H1 (cell line): Measurements from ENCODE around the gene AAMP. TPM values are rescaled to one million over a fixed set of nuclear protein-coding genes. Genes with fewer than 3 reads are reported as not detected.

ENCODE experiments used
- CTCF ChIA-PET: fragments of 300-600 bp; sonication (Branson Sonifier 250); formaldehyde crosslinking; loops from one replicate; lab custom pipeline; 2021; ENCODE audit not compliant: partially characterized antibody; lab: Charles Lee
- POLR2A ChIA-PET: fragments of 300-600 bp; sonication (Branson Sonifier 250); formaldehyde crosslinking; loops from one replicate; lab custom pipeline; 2021; ENCODE audit warnings: inconsistent platforms; ENCODE audit not compliant: partially characterized antibody; lab: Charles Lee
- DNase-seq, 2 experiments: peaks; one replicate each; pipeline versions ENCODE4 v3.0.0 to v3.0.0-alpha.2; 2010 to 2022; ENCODE audit warnings: low spot score in 2 of 2, low read depth in 1 of 2, mixed read lengths in 1 of 2
- FAIRE-seq: peaks from 2 replicates; lab custom pipeline; 2011; peaks lifted over from hg19 to GRCh38; lab: Jason Lieb, UNC
- H2AFZ ChIP-seq: 2 replicates; pipeline ENCODE4 v1.8.1; 2012; ENCODE audit warnings: low read length, inconsistent platforms
- H2AK5ac ChIP-seq: 2 replicates; pipeline ENCODE4 v1.6.1; 2013; ENCODE audit warnings: low read depth, low read length
- H2BK120ac ChIP-seq: replicated peaks from 2 replicates; pipeline ENCODE3; 2013; ENCODE audit warnings: low read depth, low read length, inconsistent platforms
- H2BK12ac ChIP-seq: 2 replicates; pipeline ENCODE4 v1.6.1; 2013; ENCODE audit warnings: low read depth, low read length
- H2BK15ac ChIP-seq: 2 replicates; pipeline ENCODE4 v1.6.1; 2013; ENCODE audit warnings: low read length
- H2BK20ac ChIP-seq: 2 replicates; pipeline ENCODE4 v1.6.1; 2013; ENCODE audit warnings: low read length
- H2BK5ac ChIP-seq: 2 replicates; pipeline ENCODE4 v1.6.1; 2013; ENCODE audit warnings: low read depth, low read length
- H3K14ac ChIP-seq: 2 replicates; pipeline ENCODE4 v1.6.1; 2013; ENCODE audit warnings: inconsistent platforms; ENCODE audit not compliant: insufficient read length
- H3K18ac ChIP-seq: 2 replicates; pipeline ENCODE4 v1.6.1; 2013; ENCODE audit warnings: low read length; ENCODE audit errors: extremely low read depth
- H3K23ac ChIP-seq: 2 replicates; pipeline ENCODE4 v1.6.1; 2013; ENCODE audit warnings: inconsistent platforms; ENCODE audit not compliant: insufficient read length
- H3K23me2 ChIP-seq: 2 replicates; pipeline ENCODE4 v1.6.1; 2013; ENCODE audit warnings: low read depth, low read length
- H3K27ac ChIP-seq: 2 replicates; pipeline ENCODE4 v1.6.1; 2011; ENCODE audit warnings: low read depth, low read length, inconsistent platforms
- H3K27me3 ChIP-seq, 4 experiments: replicated peaks in 1 of 4; 1 replicate in 1 of 4; 2 replicates in 3 of 4; pipeline versions ENCODE4 v1.6.1 to v1.8.1; 2011 to 2013; ENCODE audit warnings: low read length in 3 of 4, mild to moderate bottlenecking in 3 of 4, inconsistent platforms in 2 of 4, mixed read lengths in 2 of 4, moderate library complexity in 1 of 4; ENCODE audit not compliant: control insufficient read depth in 3 of 4, insufficient read depth in 3 of 4; ENCODE audit errors: extremely low read depth in 1 of 4
- H3K36me3 ChIP-seq, 4 experiments: 2 replicates each; pipeline versions ENCODE4 v1.6.1 to v1.8.1; 2011 to 2013; ENCODE audit warnings: mild to moderate bottlenecking in 4 of 4, low read length in 3 of 4, moderate library complexity in 2 of 4, control low read depth in 1 of 4, inconsistent platforms in 1 of 4; ENCODE audit not compliant: insufficient read depth in 4 of 4, control insufficient read depth in 2 of 4
- H3K4ac ChIP-seq: replicated peaks from 2 replicates; pipeline ENCODE3; 2013; ENCODE audit warnings: low read length, low read depth, mixed read lengths, inconsistent platforms; ENCODE audit not compliant: insufficient read length
- H3K4me1 ChIP-seq, 4 experiments: replicated peaks in 1 of 4; 1 replicate in 1 of 4; 2 replicates in 3 of 4; pipeline versions ENCODE4 v1.6.1 to v1.8.1; 2011 to 2013; ENCODE audit warnings: low read length in 3 of 4, inconsistent platforms in 2 of 4, mixed read lengths in 1 of 4; ENCODE audit not compliant: insufficient read depth in 4 of 4, control insufficient read depth in 3 of 4
- H3K4me2 ChIP-seq, 2 experiments: 2 replicates each; pipeline versions ENCODE4 v1.6.1 to v1.8.1; 2011 to 2013; ENCODE audit warnings: low read depth in 2 of 2, low read length in 2 of 2, control low read depth in 1 of 2, inconsistent platforms in 1 of 2, mild to moderate bottlenecking in 1 of 2; ENCODE audit not compliant: insufficient read depth in 1 of 2
- H3K4me3 ChIP-seq, 4 experiments: fragments of 200-600, 300-600 bp in 1 of 4; sonication (generic), shearing (Covaris generic), sonication (Bioruptor Twin) in 1 of 4; 2 replicates each; pipeline versions ENCODE4 v1.5.1 to v1.8.1; 2011 to 2016; ENCODE audit warnings: low read length in 4 of 4, low read depth in 3 of 4, control low read depth in 2 of 4, inconsistent platforms in 2 of 4, mild to moderate bottlenecking in 2 of 4, mixed read lengths in 1 of 4, moderate library complexity in 1 of 4; ENCODE audit not compliant: insufficient read depth in 2 of 4; ENCODE audit errors: extremely low read depth in 1 of 4
- H3K56ac ChIP-seq: replicated peaks from 2 replicates; pipeline ENCODE3; 2013; ENCODE audit warnings: low read depth, mild to moderate bottlenecking, mixed read lengths, low read length, inconsistent platforms; ENCODE audit not compliant: insufficient read length
- H3K79me1 ChIP-seq: 2 replicates; pipeline ENCODE4 v1.6.1; 2013; ENCODE audit warnings: low read depth, low read length, control low read depth
- H3K79me2 ChIP-seq, 2 experiments: 2 replicates each; pipeline versions ENCODE4 v1.6.1 to v1.8.1; 2012 to 2013; ENCODE audit warnings: low read length in 2 of 2, mild to moderate bottlenecking in 2 of 2, inconsistent platforms in 1 of 2; ENCODE audit not compliant: insufficient read depth in 2 of 2, control insufficient read depth in 1 of 2
- H3K9ac ChIP-seq, 4 experiments: replicated peaks in 1 of 4; 1 replicate in 1 of 4; 2 replicates in 3 of 4; pipeline versions ENCODE4 v1.6.1 to v1.8.1; 2011 to 2013; ENCODE audit warnings: low read depth in 3 of 4, low read length in 3 of 4, control low read depth in 2 of 4, mild to moderate bottlenecking in 2 of 4, moderate library complexity in 2 of 4, inconsistent platforms in 1 of 4; ENCODE audit errors: extremely low read depth in 1 of 4
- H3K9me3 ChIP-seq, 2 experiments: 2 replicates each; pipeline versions ENCODE4 v1.6.1 to v1.8.1; 2012 to 2013; ENCODE audit warnings: mild to moderate bottlenecking in 2 of 2, moderate library complexity in 2 of 2, control low read depth in 1 of 2, inconsistent platforms in 1 of 2, low read depth in 1 of 2, low read length in 1 of 2, mixed read lengths in 1 of 2; ENCODE audit not compliant: insufficient read depth in 2 of 2
- H4K20me1 ChIP-seq, 2 experiments: replicated peaks in 1 of 2; 2 replicates each; pipeline versions ENCODE3 to v1.8.1; 2011 to 2013; ENCODE audit warnings: inconsistent platforms in 2 of 2, low read length in 2 of 2, mild to moderate bottlenecking in 1 of 2; ENCODE audit not compliant: insufficient read depth in 2 of 2, control insufficient read depth in 1 of 2
- H4K5ac ChIP-seq: 2 replicates; pipeline ENCODE4 v1.6.1; 2013; ENCODE audit warnings: low read length, low read depth, mixed read lengths, inconsistent platforms; ENCODE audit not compliant: insufficient read length
- H4K8ac ChIP-seq: 2 replicates; pipeline ENCODE4 v1.8.0; 2013; ENCODE audit warnings: mild to moderate bottlenecking, moderate library complexity, low read length, inconsistent platforms; ENCODE audit not compliant: insufficient read depth; ENCODE audit errors: extremely low read depth
- H4K91ac ChIP-seq: replicated peaks from 2 replicates; pipeline ENCODE3; 2013; ENCODE audit warnings: low read length, mixed read lengths, inconsistent platforms; ENCODE audit not compliant: insufficient read length
- CBX5 ChIP-seq: fragments of 300-800, 300-1000 bp; sonication (generic); IDR thresholded peaks from 2 replicates; pipeline ENCODE4 v1.7.1; 2016; ENCODE audit warnings: antibody characterized with exemption, low read length, low read depth
- CBX8 ChIP-seq: fragments of 300-800, 300-1000 bp; sonication (generic); IDR thresholded peaks from 2 replicates; pipeline ENCODE4 v1.7.1; 2016; ENCODE audit warnings: low read depth, low read length, borderline replicate concordance
- CHD1 ChIP-seq: IDR thresholded peaks from 2 replicates; pipeline ENCODE4 v1.6.1; 2012; ENCODE audit warnings: low read depth, low read length, improper control_type of control experiment
- HDAC2 ChIP-seq, 2 experiments: fragments of 300-600 bp in 1 of 2; sonication (generic) in 1 of 2; IDR thresholded peaks; 2 replicates each; pipeline ENCODE4 v1.6.1; 2011 to 2012; ENCODE audit warnings: low read depth in 2 of 2, low read length in 2 of 2, mild to moderate bottlenecking in 2 of 2, moderate library complexity in 2 of 2, borderline replicate concordance in 1 of 2, inconsistent platforms in 1 of 2
- JUND ChIP-seq: IDR thresholded peaks from 2 replicates; pipeline ENCODE4 v1.6.1; 2011; ENCODE audit warnings: mild to moderate bottlenecking, improper control_type of control experiment, low read length
- SAP30 ChIP-seq: fragments of 300-600 bp; sonication (generic); IDR thresholded peaks from 2 replicates; pipeline ENCODE4 v1.7.1; 2012; ENCODE audit warnings: low read length, moderate library complexity, mild to moderate bottlenecking, inconsistent platforms; ENCODE audit not compliant: insufficient read depth, insufficient replicate concordance
- SIRT6 ChIP-seq: IDR thresholded peaks from one replicate; pipeline ENCODE4 v1.7.1; 2012; ENCODE audit warnings: low read length, inconsistent platforms
- SP2 ChIP-seq: IDR thresholded peaks from 2 replicates; pipeline ENCODE4 v1.6.1; 2012; ENCODE audit warnings: mild to moderate bottlenecking, low read length, inconsistent platforms
- SRF ChIP-seq: IDR thresholded peaks from 2 replicates; pipeline ENCODE4 v1.6.1; 2011; ENCODE audit warnings: mild to moderate bottlenecking, low read depth, low read length, moderate library complexity
- WGBS, 2 experiments: shearing (Covaris generic) in 1 of 2; methylation state at CpG; one replicate each; pipeline versions ENCODE4 v1.1.6 to v1.1.7; 2013 to 2015; ENCODE audit warnings: low lambda C conversion rate in 2 of 2, mixed read lengths in 2 of 2, inconsistent platforms in 1 of 2, low coverage in 1 of 2, missing lambda C conversion rate in 1 of 2; ENCODE audit not compliant: insufficient replicate concordance in 2 of 2, insufficient coverage in 1 of 2, insufficient read length in 1 of 2; ENCODE audit errors: extremely low coverage in 1 of 2, missing lambda C conversion rate in 1 of 2; 5-methylcytosine and 5-hydroxymethylcytosine counted together
- polyA plus RNA-seq, 7 experiments: library from polyadenylated mRNA; depleted of rRNA in 3 of 7; stranded (reverse) in 5 of 7; unstranded in 2 of 7; fragments of >200 nt in 5 of 7; fragments of 200-250 nt in 2 of 7; gene quantifications; 1 replicate in 5 of 7; 2 replicates in 1 of 7; 4 replicates in 1 of 7; pipeline versions ENCODE4 v1.2.1 to v1.2.3, GENCODE V29; 2011 to 2013; ENCODE audit warnings: missing spikeins in 2 of 7, mixed read lengths in 2 of 7
- total RNA-seq: library from RNA; stranded (reverse); fragmentation: NEBNext Ultra II Directional; extraction: Animal tissue kit (Norgen Biotek cat#: 25700); gene quantifications from 2 replicates; pipeline ENCODE4 v1.2.1, GENCODE V29; 2021
- TF ChIP-seq, protein P1 (sequence below): IDR thresholded peaks from 2 replicates; pipeline ENCODE4 v1.6.1; 2012; ENCODE audit warnings: inconsistent platforms

AAMP gene
- total and polyA plus RNA-seq, 2 of the 8 experiments (the other 6 are each of a cell fraction or from before 2014, with no cell fraction given) = 119 to 125 TPM

DNA sequence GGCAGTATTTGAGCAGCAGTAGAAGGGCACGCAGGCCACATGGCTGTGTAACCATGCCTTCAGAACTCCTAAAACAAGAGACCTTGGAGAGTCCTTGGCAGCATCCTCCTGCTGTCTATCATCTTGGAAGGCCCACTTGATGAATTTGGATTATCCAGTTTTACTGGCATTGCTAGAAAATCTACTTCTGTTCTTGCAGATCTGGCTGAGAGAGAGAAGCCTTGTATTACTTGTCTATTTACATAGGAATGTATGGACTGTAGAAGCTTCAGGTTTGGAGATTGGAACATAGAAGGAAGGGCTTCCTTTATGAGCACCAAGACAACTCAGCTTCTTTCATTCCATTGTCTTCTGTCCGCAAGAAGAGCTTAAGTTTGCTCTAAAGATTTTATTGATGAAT, 25.3 kb downstream of the AAMP start:
- Histone ChIP-seq H3K18ac (no peak overlapping the region), H2BK20ac (no peak overlapping the region), H3K4me2 (no peak overlapping the region), H3K79me2 (no peaks in the 10 kb centered on the region), H2AFZ (no peak overlapping the region), H2BK12ac (no peak overlapping the region), H4K91ac (no peak overlapping the region), H3K14ac (no peak overlapping the region), H3K56ac (no peak overlapping the region), H3K27me3 (no peaks in the 10 kb centered on the region), H2BK15ac (no peak overlapping the region), H3K36me3 (peaks cover 36 to 82% (median 63%) of the 10 kb centered on the region in 4 experiments), H2AK5ac (no peak overlapping the region), H3K9ac (no peak overlapping the region), H3K23ac (no peak overlapping the region), H3K79me1 (no peaks in the 10 kb centered on the region), H3K4ac (no peak overlapping the region), H4K20me1 (no peaks in the 10 kb centered on the region), H4K8ac (no peak overlapping the region), H3K23me2 (no peaks in the 10 kb centered on the region), H2BK120ac (no peak overlapping the region), H3K9me3 (no peaks in the 10 kb centered on the region), H2BK5ac (no peak overlapping the region), H3K27ac (no peak overlapping the region), H3K4me1 (no peaks in the 10 kb centered on the region), H3K4me3 (no peak overlapping the region), H4K5ac (no peak overlapping the region)
- ChIA-PET CTCF (interaction anchor here (0.6 to 5.8 kb wide), 5 partner anchors 13 to 221 kb away, joined by 3 to 25 read pairs (median 6); no protein-coding TSS in a partner anchor), POLR2A (interaction anchor here (0.8 to 1.2 kb wide), 4 partner anchors 8 to 23 kb away, joined by 3 read pairs; no protein-coding TSS in a partner anchor)
- 100% methylated on average over 2 of the region's 2 CpGs; no CpG with 5 or more reads in 1 of the 2 experiments for WGBS, 2 experiments
- DNase-seq = no peak
- no peak for FAIRE-seq
- TF ChIP-seq SRF = no peak
- TF ChIP-seq, protein P1, sequence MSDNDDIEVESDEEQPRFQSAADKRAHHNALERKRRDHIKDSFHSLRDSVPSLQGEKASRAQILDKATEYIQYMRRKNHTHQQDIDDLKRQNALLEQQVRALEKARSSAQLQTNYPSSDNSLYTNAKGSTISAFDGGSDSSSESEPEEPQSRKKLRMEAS = no peak
- no peak for TF ChIP-seq SP2
- no peak for TF ChIP-seq CBX5
- TF ChIP-seq CHD1 = no peak
- no peak for TF ChIP-seq SAP30
- TF ChIP-seq JUND = no peak
- TF ChIP-seq CBX8 = no peak
- no peak for TF ChIP-seq SIRT6
- TF ChIP-seq HDAC2 (IDR thresholded peaks at IDR 0.05; ENCODE audit: borderline replicate concordance in 1 of 2, low read depth in 2 of 2, low read length in 2 of 2) = no peak
